ENCODE data around the gene ROCK2.

- TF ChIP-seq, protein P1, sequence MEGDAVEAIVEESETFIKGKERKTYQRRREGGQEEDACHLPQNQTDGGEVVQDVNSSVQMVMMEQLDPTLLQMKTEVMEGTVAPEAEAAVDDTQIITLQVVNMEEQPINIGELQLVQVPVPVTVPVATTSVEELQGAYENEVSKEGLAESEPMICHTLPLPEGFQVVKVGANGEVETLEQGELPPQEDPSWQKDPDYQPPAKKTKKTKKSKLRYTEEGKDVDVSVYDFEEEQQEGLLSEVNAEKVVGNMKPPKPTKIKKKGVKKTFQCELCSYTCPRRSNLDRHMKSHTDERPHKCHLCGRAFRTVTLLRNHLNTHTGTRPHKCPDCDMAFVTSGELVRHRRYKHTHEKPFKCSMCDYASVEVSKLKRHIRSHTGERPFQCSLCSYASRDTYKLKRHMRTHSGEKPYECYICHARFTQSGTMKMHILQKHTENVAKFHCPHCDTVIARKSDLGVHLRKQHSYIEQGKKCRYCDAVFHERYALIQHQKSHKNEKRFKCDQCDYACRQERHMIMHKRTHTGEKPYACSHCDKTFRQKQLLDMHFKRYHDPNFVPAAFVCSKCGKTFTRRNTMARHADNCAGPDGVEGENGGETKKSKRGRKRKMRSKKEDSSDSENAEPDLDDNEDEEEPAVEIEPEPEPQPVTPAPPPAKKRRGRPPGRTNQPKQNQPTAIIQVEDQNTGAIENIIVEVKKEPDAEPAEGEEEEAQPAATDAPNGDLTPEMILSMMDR (conservative IDR thresholded peaks at IDR 0.05; ENCODE audit: low read length) = no peak
- no peak for TF ChIP-seq EZH2phosphoT487 (IDR thresholded peaks at IDR 0.05; ENCODE audit: borderline replicate concordance)
Observed at GRCh38 chr2:11267931-11268330, 76.5 kb downstream of the ROCK2 start.

All from Loucy (cell line).